H54 (cell line): Measurements from ENCODE around the gene GTF2B.
"Not testable (repeated sequence)": the region's sequence is repeated elsewhere in the genome, so short reads cannot be mapped to it uniquely, and the experiment has no call there.

ENCODE experiments used
- DNase-seq: peaks from one replicate; pipeline ENCODE4 v3.0.0; 2011; ENCODE audit warnings: low spot score, mixed read lengths; ENCODE audit not compliant: insufficient read length
- FAIRE-seq: peaks from 3 replicates; lab custom pipeline; 2011; peaks lifted over from hg19 to GRCh38; lab: Jason Lieb, UNC
- POLR2A ChIP-seq: IDR thresholded peaks from 2 replicates; pipeline ENCODE4 v1.6.1; 2011; ENCODE audit warnings: low read depth, mild to moderate bottlenecking, low read length

The GTF2B gene

GRCh38 chr1:88900883-88901282 is 9.5 kb upstream of the GTF2B start:
- no peak for DNase-seq
- no peak for TF ChIP-seq POLR2A
- no peak for FAIRE-seq

- DNase-seq (no peak), FAIRE-seq (no peak)
- TF ChIP-seq POLR2A: no peak
Measured at GRCh38 chr1:88897070-88897730, 5.8 kb upstream of the GTF2B start.

GRCh38 chr1:88892357-88892877 is 1.1 kb upstream of the GTF2B start:
- TF ChIP-seq POLR2A: no peak
- DNase-seq (no peak), FAIRE-seq (peak; percentile 97)

- no peak for TF ChIP-seq POLR2A
- FAIRE-seq: no peak
- DNase-seq: no peak
Measured at GRCh38 chr1:88891951-88892340, 579 bp upstream of the GTF2B start.

- DNase-seq (no peak), FAIRE-seq (peak; percentile 90)
- TF ChIP-seq POLR2A: no peak
Measured at GRCh38 chr1:88890791-88891317, 513 bp downstream of the GTF2B start.

- no peak for TF ChIP-seq POLR2A
- no peak for DNase-seq
- FAIRE-seq: no peak
Measured at GRCh38 chr1:88890131-88890530, 1.2 kb downstream of the GTF2B start.

GRCh38 chr1:88888750-88889149 is 2.6 kb downstream of the GTF2B start:
- DNase-seq: no peak
- FAIRE-seq: no peak
- TF ChIP-seq POLR2A: no peak

- TF ChIP-seq POLR2A: no peak
- no peak for DNase-seq
- FAIRE-seq: no peak
Measured at GRCh38 chr1:88885933-88886332, 5.4 kb downstream of the GTF2B start.

- no peak for TF ChIP-seq POLR2A
Measured at GRCh38 chr1:88883156-88883555, 8.2 kb downstream of the GTF2B start.

GRCh38 chr1:88880717-88881116 is 10.7 kb downstream of the GTF2B start:
- not testable (repeated sequence) for DNase-seq, FAIRE-seq

More at GRCh38 chr1:88883156-88883555, 8.2 kb downstream of the GTF2B start:
- DNase-seq (no peak), FAIRE-seq (no peak)

GRCh38 chr1:88878731-88879130 is 12.6 kb downstream of the GTF2B start:
- TF ChIP-seq POLR2A: no peak
- FAIRE-seq: peak; percentile 69
- DNase-seq: no peak

- no peak for TF ChIP-seq POLR2A
- FAIRE-seq: no peak
Measured at GRCh38 chr1:88877911-88878310, 13.5 kb downstream of the GTF2B start.

GRCh38 chr1:88877382-88877825 is 14.0 kb downstream of the GTF2B start:
- FAIRE-seq: peak; percentile 79
- DNase-seq: no peak
- TF ChIP-seq POLR2A: no peak

More at GRCh38 chr1:88877911-88878310, 13.5 kb downstream of the GTF2B start:
- DNase-seq: no peak

- no peak for DNase-seq
- TF ChIP-seq POLR2A: no peak
- no peak for FAIRE-seq
Measured at GRCh38 chr1:88876573-88877365, 14.6 kb downstream of the GTF2B start.

GRCh38 chr1:88875595-88875994 is 15.8 kb downstream of the GTF2B start:
- TF ChIP-seq POLR2A: no peak
- DNase-seq (no peak), FAIRE-seq (no peak)
